GM13977 (cell line): ENCODE measurements around the gene KCNIP2.
"Not testable (repeated sequence)": the region's sequence is repeated elsewhere in the genome, so short reads cannot be mapped to it uniquely, and the experiment has no call there.

Experiments used
- DNase-seq: peaks from one replicate; pipeline ENCODE4 v3.0.0; 2012; ENCODE audit warnings: low spot score
- CTCF ChIP-seq: IDR thresholded peaks from 2 replicates; pipeline ENCODE4 v1.5.1; 2012; ENCODE audit warnings: mild to moderate bottlenecking, control low read depth; ENCODE audit not compliant: insufficient read depth; ENCODE audit errors: extremely low read depth, missing control alignments
- in situ Hi-C: fragments of 300-500 bp; cut with MboI; formaldehyde crosslinking; loops from one replicate; pipeline ENCODE4 v1.12.0; 2022; ENCODE audit warnings: low sequenced_read_pairs, low pct_unique_long_range_greater_than_20kb, mixed read lengths, inconsistent platforms; ENCODE audit not compliant: unreplicated experiment

KCNIP2 gene

GRCh38 chr10:101807158-101807557 is 36.4 kb downstream of the KCNIP2 start:
- DNase-seq = no peak
- no peak for TF ChIP-seq CTCF
- in situ Hi-C loops = no loop called here

- in situ Hi-C loops = no loop called here
- TF ChIP-seq CTCF = no peak
- no peak for DNase-seq
Observed at GRCh38 chr10:101803511-101803910, 40.1 kb downstream of the KCNIP2 start.

GRCh38 chr10:101797403-101798059 is 46.1 kb downstream of the KCNIP2 start:
- TF ChIP-seq CTCF = no peak
- DNase-seq = no peak
- in situ Hi-C loops = no loop called here

- no peak for DNase-seq
- TF ChIP-seq CTCF = no peak
- in situ Hi-C loops = no loop called here
Observed at GRCh38 chr10:101793526-101793925, 50.1 kb downstream of the KCNIP2 start.

- no peak for DNase-seq
Observed at GRCh38 chr10:101789686-101790085, 53.9 kb downstream of the KCNIP2 start.

GRCh38 chr10:101789231-101789630 is 54.4 kb downstream of the KCNIP2 start:
- DNase-seq, in situ Hi-C loops: not testable (repeated sequence)

More at GRCh38 chr10:101789686-101790085, 53.9 kb downstream of the KCNIP2 start:
- in situ Hi-C loops = no loop called here
- TF ChIP-seq CTCF = no peak

DNA sequence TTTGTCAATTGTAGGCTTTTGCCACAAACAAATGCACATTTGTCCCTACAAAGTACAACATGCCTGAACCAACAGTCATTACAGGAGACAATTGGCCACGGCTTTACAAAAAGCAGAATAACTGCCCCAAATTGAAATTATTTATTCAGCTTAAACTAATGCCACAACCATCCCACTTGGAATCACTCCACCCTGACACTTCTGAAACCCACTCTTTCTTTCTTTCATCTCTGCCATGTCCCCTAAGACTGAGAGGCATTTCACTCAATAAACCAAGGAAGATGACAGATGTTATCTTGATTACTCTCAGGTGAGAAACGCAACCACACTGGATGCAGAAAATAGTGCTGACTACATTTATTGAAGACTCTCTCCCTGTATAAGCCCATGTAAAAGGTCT is 57.8 kb downstream of the KCNIP2 start:
- no peak for DNase-seq
- TF ChIP-seq CTCF = no peak
- in situ Hi-C loops = no loop called here
